Measurements from ENCODE around the gene OR11A1. TPM values are rescaled to one million over a fixed set of nuclear protein-coding genes. Genes with fewer than 3 reads are reported as not detected.

OR11A1 gene
- total and polyA plus RNA-seq, 2 donors (not counting 1 experiment from before 2014, with no cell fraction given) = not detected

- no peak overlapping the region for H3K27ac Mint-ChIP-seq
Measured at GRCh38 chr6:29426654-29427053, 30.2 kb downstream of the OR11A1 start.

GRCh38 chr6:29425075-29425474, 31.8 kb downstream of the OR11A1 start:
- Histone ChIP-seq H3K4me2 (replicated peaks; ENCODE audit: low read depth, low read length, poor library complexity, severe bottlenecking) (no peak overlapping the region), H3K36me3 (replicated peaks in 1 of 2; ENCODE audit: control extremely low read depth in 1 of 2, control insufficient read depth in 1 of 2, extremely low read depth in 1 of 2, insufficient read depth in 2 of 2, low read length in 1 of 2) (no peaks in the 10 kb centered on the region), H2AFZ (ENCODE audit: insufficient read depth, low read depth, low read length, poor library complexity, severe bottlenecking) (no peak overlapping the region), H3K4me1 (ENCODE audit: control insufficient read depth in 2 of 2, insufficient read depth in 2 of 2, low read length in 2 of 2) (no peaks in the 10 kb centered on the region), H4K20me1 (ENCODE audit: control insufficient read depth, insufficient read depth, low read length, poor library complexity, severe bottlenecking) (no peaks in the 10 kb centered on the region), H3K27ac (ENCODE audit: low read length in 2 of 2) (no peak overlapping the region), H3K27me3 (replicated peaks in 1 of 4; ENCODE audit: control extremely low read depth in 1 of 4, control insufficient read depth in 3 of 4, insufficient read depth in 4 of 4, low read length in 3 of 4) (peaks cover 0 to 2% (median under 1%) of the 10 kb centered on the region in 4 experiments), H3K9ac (ENCODE audit: low read length) (no peak overlapping the region), H3K4me3 (ENCODE audit: control extremely low read depth in 1 of 5, extremely low read depth in 1 of 5, insufficient read depth in 1 of 5, low read depth in 2 of 5, low read length in 4 of 5) (no peak overlapping the region), H3K79me2 (ENCODE audit: control insufficient read depth, insufficient read depth, low read length) (no peaks in the 10 kb centered on the region), H3K9me3 (ENCODE audit: control extremely low read depth in 1 of 3, control insufficient read depth in 2 of 3, insufficient read depth in 1 of 3, low read length in 2 of 3) (peaks cover 0 to 3% (median 0%) of the 10 kb centered on the region in 3 donors)
- no peak overlapping the region for H3K27ac Mint-ChIP-seq
- TF ChIP-seq CTCF (IDR thresholded peaks at IDR 0.05) (no peak), EZH2 (IDR thresholded peaks at IDR 0.05; ENCODE audit: borderline replicate concordance, insufficient read depth, low read depth, low read length, poor library complexity, severe bottlenecking) (no peak)
- peaks cover 35% of the 10 kb centered on the region for H3K27me3 Mint-ChIP-seq
- no peak for ATAC-seq (ENCODE audit: low read depth)
- no peak overlapping the region for H3K4me3 Mint-ChIP-seq
- H3K4me1 Mint-ChIP-seq = no peaks in the 10 kb centered on the region
- no CpG with 5 or more reads among the region's 1 CpG for WGBS (ENCODE audit: insufficient coverage)
- ChIA-PET CTCF (no interaction called here), POLR2A (no interaction called here)
- intact Hi-C loops (cut with micrococcal nuclease) = no loop called here
- H3K9me3 Mint-ChIP-seq (ENCODE audit: insufficient read depth) = no peaks in the 10 kb centered on the region
- no peak for DNase-seq

More at GRCh38 chr6:29426654-29427053, 30.2 kb downstream of the OR11A1 start:
- CTCF ChIA-PET = no interaction called here
- intact Hi-C loops (cut with micrococcal nuclease) = no loop called here
- Histone ChIP-seq H3K4me2 (replicated peaks; ENCODE audit: low read depth, low read length, poor library complexity, severe bottlenecking) (no peak overlapping the region), H3K79me2 (ENCODE audit: control insufficient read depth, insufficient read depth, low read length) (no peaks in the 10 kb centered on the region), H3K27ac (ENCODE audit: low read length in 2 of 2) (no peak overlapping the region), H3K4me3 (ENCODE audit: control extremely low read depth in 1 of 5, extremely low read depth in 1 of 5, insufficient read depth in 1 of 5, low read depth in 2 of 5, low read length in 4 of 5) (no peak overlapping the region), H3K9ac (ENCODE audit: low read length) (no peak overlapping the region), H2AFZ (ENCODE audit: insufficient read depth, low read depth, low read length, poor library complexity, severe bottlenecking) (no peak overlapping the region), H4K20me1 (ENCODE audit: control insufficient read depth, insufficient read depth, low read length, poor library complexity, severe bottlenecking) (no peaks in the 10 kb centered on the region), H3K27me3 (replicated peaks in 1 of 4; ENCODE audit: control extremely low read depth in 1 of 4, control insufficient read depth in 3 of 4, insufficient read depth in 4 of 4, low read length in 3 of 4) (peaks cover 0 to 2% (median 0%) of the 10 kb centered on the region in 4 experiments), H3K4me1 (ENCODE audit: control insufficient read depth in 2 of 2, insufficient read depth in 2 of 2, low read length in 2 of 2) (no peaks in the 10 kb centered on the region), H3K36me3 (replicated peaks in 1 of 2; ENCODE audit: control extremely low read depth in 1 of 2, control insufficient read depth in 1 of 2, extremely low read depth in 1 of 2, insufficient read depth in 2 of 2, low read length in 1 of 2) (no peaks in the 10 kb centered on the region), H3K9me3 (ENCODE audit: control extremely low read depth in 1 of 3, control insufficient read depth in 2 of 3, insufficient read depth in 1 of 3, low read length in 2 of 3) (peaks cover 0 to 3% (median 0%) of the 10 kb centered on the region in 3 donors)
- POLR2A ChIA-PET = no interaction called here
- DNase-seq = no peak
- no peak for ATAC-seq (ENCODE audit: low read depth)
- TF ChIP-seq CTCF (IDR thresholded peaks at IDR 0.05) (no peak), EZH2 (IDR thresholded peaks at IDR 0.05; ENCODE audit: borderline replicate concordance, insufficient read depth, low read depth, low read length, poor library complexity, severe bottlenecking) (no peak)
- Mint-ChIP-seq H3K4me1 (no peaks in the 10 kb centered on the region), H3K4me3 (no peak overlapping the region), H3K9me3 (ENCODE audit: insufficient read depth) (no peaks in the 10 kb centered on the region), H3K27me3 (peaks cover 29% of the 10 kb centered on the region)
- 92% methylated on average over 2 of the region's 3 CpGs for WGBS (ENCODE audit: insufficient coverage)
